Esophagus (tissue), 2 donors: ENCODE data around the gene ADAM29. TPM values are rescaled to one million over a fixed set of nuclear protein-coding genes. Genes with fewer than 3 reads are reported as not detected.
"Not testable (repeated sequence)": the region's sequence is repeated elsewhere in the genome, so short reads cannot be mapped to it uniquely, and the experiment has no call there.

Source experiments
- H3K27ac ChIP-seq, 2 donors: one replicate each; pipeline ENCODE4 v1.5.1; 2013; ENCODE audit warnings: low read depth in 2 of 2, mild to moderate bottlenecking in 2 of 2, inconsistent platforms in 1 of 2, low read length in 1 of 2, moderate library complexity in 1 of 2
- H3K27me3 ChIP-seq, 2 donors: one replicate each; pipeline ENCODE4 v1.6.1; 2013; ENCODE audit warnings: low read length in 2 of 2, control low read depth in 1 of 2, mild to moderate bottlenecking in 1 of 2; ENCODE audit not compliant: insufficient read depth in 2 of 2, control insufficient read depth in 1 of 2
- H3K36me3 ChIP-seq, 2 donors: one replicate each; pipeline ENCODE4 v1.6.1; 2013; ENCODE audit warnings: low read length in 1 of 2; ENCODE audit not compliant: control insufficient read depth in 2 of 2, insufficient read depth in 2 of 2
- H3K4me1 ChIP-seq, 2 donors: one replicate each; pipeline ENCODE4 v1.6.1; 2013; ENCODE audit warnings: low read length in 1 of 2; ENCODE audit not compliant: control insufficient read depth in 2 of 2, insufficient read depth in 2 of 2
- H3K4me3 ChIP-seq, 2 donors: one replicate each; pipeline ENCODE4 v1.5.1; 2013; ENCODE audit warnings: low read length in 2 of 2, mild to moderate bottlenecking in 2 of 2, low read depth in 1 of 2, moderate library complexity in 1 of 2
- H3K9me3 ChIP-seq, 2 donors: one replicate each; pipeline ENCODE4 v1.6.1; 2013; ENCODE audit warnings: mild to moderate bottlenecking in 2 of 2, low read depth in 1 of 2, low read length in 1 of 2, moderate library complexity in 1 of 2; ENCODE audit not compliant: control insufficient read depth in 2 of 2, insufficient read depth in 1 of 2
- WGBS, 2 donors: extraction: QIAGEN DNeasy Blood & Tissue Kit; methylation state at CpG; one replicate each; pipeline ENCODE4 v1.1.7; 2013; 5-methylcytosine and 5-hydroxymethylcytosine counted together
- polyA plus RNA-seq, 2 donors: library from polyadenylated mRNA; stranded (reverse); fragments of 200-250 nt; gene quantifications; one replicate each; pipeline ENCODE4 v1.2.3, GENCODE V29; 2013
- donor health status: healthy with polysubstance abuse.
- donor health status: Bipolar disorder and iron deficiency.

ADAM29 gene
- polyA plus RNA-seq, 2 donors: not detected

DNA sequence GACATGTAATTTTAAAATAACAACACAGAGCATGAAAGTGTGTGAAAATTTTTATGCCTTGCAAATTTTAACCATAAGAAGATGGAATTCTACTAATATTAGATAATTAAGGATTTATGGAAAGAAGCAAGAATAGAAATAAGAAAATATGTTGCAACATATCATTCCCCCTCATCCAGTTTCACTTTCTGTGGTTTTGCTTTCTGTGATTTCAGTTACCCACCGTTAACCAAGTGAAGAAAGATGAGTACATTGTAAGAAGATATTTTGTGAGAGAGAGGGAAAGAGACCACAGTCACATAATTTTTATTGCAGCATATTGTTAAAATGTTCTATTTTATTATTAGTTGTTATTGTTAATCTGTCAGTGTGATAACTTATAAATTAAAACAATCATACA, 77.9 kb downstream of the ADAM29 start:
- H3K9me3 ChIP-seq: peaks cover 0 to 2% of the 10 kb centered on the region in 2 donors
- H3K27me3 ChIP-seq: no peaks in the 10 kb centered on the region
- H3K36me3 ChIP-seq: no peaks in the 10 kb centered on the region
- 68 to 70% methylated on average over 1 of the region's 1 CpG for WGBS, 2 donors
- H3K4me3 ChIP-seq: no peak overlapping the region
- H3K4me1 ChIP-seq: no peaks in the 10 kb centered on the region
- H3K27ac ChIP-seq: no peak overlapping the region

- no peaks in the 10 kb centered on the region for H3K36me3 ChIP-seq
- H3K9me3 ChIP-seq: no peaks in the 10 kb centered on the region
- H3K4me3 ChIP-seq: no peak overlapping the region
- H3K4me1 ChIP-seq: no peaks in the 10 kb centered on the region
- WGBS, 2 donors: 53 to 63% methylated on average over 4 of the region's 4 CpGs
- H3K27me3 ChIP-seq: no peaks in the 10 kb centered on the region
- no peak overlapping the region for H3K27ac ChIP-seq
Observed at GRCh38 chr4:174999407-174999806, 81.2 kb downstream of the ADAM29 start.

GRCh38 chr4:175017751-175018150, 99.6 kb downstream of the ADAM29 start:
- Histone ChIP-seq H3K36me3 (no peaks in the 10 kb centered on the region), H3K4me3 (no peak overlapping the region), H3K4me1 (no peaks in the 10 kb centered on the region), H3K9me3 (peaks cover 0 to 4% of the 10 kb centered on the region in 2 donors), H3K27ac (no peak overlapping the region), H3K27me3 (no peaks in the 10 kb centered on the region)
- 85 to 87% methylated on average over 3 of the region's 3 CpGs for WGBS, 2 donors

DNA sequence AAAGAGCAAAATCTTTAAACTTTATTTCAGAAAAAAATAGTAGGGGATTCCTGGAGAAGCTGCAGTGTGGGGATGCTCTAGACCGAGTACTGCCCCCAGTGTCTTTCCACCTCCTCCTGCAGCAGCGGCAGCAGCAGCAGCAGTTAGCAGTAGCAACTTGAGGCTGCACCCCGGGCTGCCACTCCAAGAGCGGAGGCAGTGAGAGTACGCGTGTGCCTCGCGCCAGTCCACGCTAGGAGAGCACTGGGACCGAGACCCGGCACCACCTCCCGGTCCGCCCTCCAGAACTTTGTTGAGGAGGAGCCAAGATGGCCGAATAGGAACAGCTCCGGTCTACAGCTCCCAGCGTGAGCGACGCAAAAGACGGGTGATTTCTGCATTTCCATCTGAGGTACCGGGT, 101.3 kb downstream of the ADAM29 start:
- 95 to 96% methylated on average over 20 of the region's 20 CpGs for WGBS, 2 donors
- H3K9me3 ChIP-seq, H3K27ac ChIP-seq, H3K4me1 ChIP-seq, H3K4me3 ChIP-seq, H3K27me3 ChIP-seq, H3K36me3 ChIP-seq: not testable (repeated sequence)

Other genes with a start within 250 kb of the ADAM29 start
- not detected for gene GLRA3, start 89.1 kb upstream of the ADAM29 start, polyA plus RNA-seq